GM12878 (cell line): ENCODE data around the gene GRIA4. TPM values are rescaled to one million over a fixed set of nuclear protein-coding genes. Genes with fewer than 3 reads are reported as not detected.

Source experiments
- ATAC-seq: fragments of 200-7000 bp; cut with Tn5 transposase; 3 replicates; pipeline ENCODE4 v1.9.1; 2020; ENCODE audit warnings: mild to moderate bottlenecking, moderate library complexity
- BruUV-seq: library from RNA; stranded (reverse); fragments of 400-500 nt; replicated peaks from 2 replicates; lab custom pipeline; 2021; lab: Mats Ljungman, UMichigan
- CTCF ChIA-PET: fragments of 300-600 bp; sonication (Branson Sonifier 250); formaldehyde crosslinking; extraction: SDS; loops from one replicate; lab custom pipeline; 2021; ENCODE audit warnings: inconsistent platforms; lab: Yijun Ruan, JAX
- POLR2A ChIA-PET: fragments of 350-600 bp; formaldehyde crosslinking; extraction: SDS; loops from one replicate; lab custom pipeline; 2021; ENCODE audit warnings: inconsistent platforms; lab: Charles Lee
- RAD21 ChIA-PET: fragments of 300-600 bp; sonication (Branson Sonifier 250); formaldehyde crosslinking; loops from one replicate; lab custom pipeline; 2023; ENCODE audit warnings: antibody characterized with exemption; ENCODE audit not compliant: unreplicated experiment; lab: Charles Lee
- SMC1A ChIA-PET: fragments of 300-600 bp; sonication (Branson Sonifier 250); formaldehyde crosslinking; loops from one replicate; lab custom pipeline; 2023; ENCODE audit not compliant: unreplicated experiment, uncharacterized antibody; lab: Charles Lee
- DNase-seq: peaks from one replicate; pipeline ENCODE4 v3.0.0-alpha.2; 2011; ENCODE audit warnings: low read depth, low spot score
- FAIRE-seq: peaks from 3 replicates; lab custom pipeline; 2011; peaks lifted over from hg19 to GRCh38; lab: Jason Lieb, UNC
- H2AFZ ChIP-seq: 2 replicates; pipeline ENCODE4 v1.6.0; 2011; ENCODE audit warnings: low read depth, low read length, control low read depth; ENCODE audit not compliant: control insufficient read depth
- H3K27ac ChIP-seq: 2 replicates; pipeline ENCODE4 v1.5.1; 2011; ENCODE audit warnings: control low read depth; ENCODE audit not compliant: control insufficient read depth, insufficient read depth
- H3K27me3 ChIP-seq, 2 experiments: replicated peaks in 1 of 2; 2 replicates each; pipeline versions ENCODE4 v1.6.0 to v1.6.1; 2011; ENCODE audit warnings: low read length in 1 of 2; ENCODE audit not compliant: control insufficient read depth in 2 of 2, insufficient read depth in 2 of 2
- H3K36me3 ChIP-seq, 2 experiments: 2 replicates each; pipeline ENCODE4 v1.5.1; 2011; ENCODE audit warnings: low read length in 1 of 2; ENCODE audit not compliant: control insufficient read depth in 2 of 2, insufficient read depth in 2 of 2
- H3K4me1 ChIP-seq: 2 replicates; pipeline ENCODE4 v1.6.1; 2011; ENCODE audit warnings: mild to moderate bottlenecking, low read length, moderate library complexity, mixed read lengths; ENCODE audit not compliant: control insufficient read depth, insufficient read depth
- H3K4me2 ChIP-seq: 2 replicates; pipeline ENCODE4 v1.6.0; 2011; ENCODE audit warnings: control low read depth; ENCODE audit not compliant: control insufficient read depth, insufficient read depth
- H3K4me3 ChIP-seq: fragments of 200-600 bp; sonication (generic); 2 replicates; pipeline ENCODE4 v1.5.1; 2016
- H3K79me2 ChIP-seq: 2 replicates; pipeline ENCODE4 v1.6.0; 2011; ENCODE audit warnings: low read length; ENCODE audit not compliant: control insufficient read depth, insufficient read depth
- H3K9ac ChIP-seq: 2 replicates; pipeline ENCODE4 v1.8.0; 2011; ENCODE audit warnings: low read length, control low read depth, mixed read lengths; ENCODE audit not compliant: control insufficient read depth, insufficient read depth
- H3K9me3 ChIP-seq: replicated peaks from 3 replicates; pipeline ENCODE4 v1.5.1; 2011; ENCODE audit warnings: mild to moderate bottlenecking, low read length; ENCODE audit not compliant: control insufficient read depth, insufficient read depth
- H4K20me1 ChIP-seq: 2 replicates; pipeline ENCODE4 v1.6.0; 2011; ENCODE audit not compliant: control insufficient read depth, insufficient read depth
- CHD2 ChIP-seq: IDR thresholded peaks from 2 replicates; pipeline ENCODE4 v1.6.1; 2011; ENCODE audit warnings: low read depth, low read length, improper control_type of control experiment, borderline replicate concordance
- MTA2 ChIP-seq: fragments of 450-650 bp; IDR thresholded peaks from 2 replicates; pipeline ENCODE4 v1.6.1; 2016; ENCODE audit warnings: low read depth, mild to moderate bottlenecking, moderate library complexity
- SPI1 ChIP-seq: IDR thresholded peaks from 2 replicates; pipeline ENCODE4 v1.6.1; 2011; ENCODE audit warnings: low read depth, mild to moderate bottlenecking, low read length, moderate library complexity, borderline replicate concordance; ENCODE audit not compliant: insufficient read depth
- ZZZ3 ChIP-seq: IDR thresholded peaks from 2 replicates; pipeline ENCODE4 v1.6.1; 2011; ENCODE audit warnings: low read depth; ENCODE audit not compliant: control insufficient read depth, insufficient read length
- WGBS: methylation state at CpG from one replicate; pipeline ENCODE4 v1.1.6; 2016; ENCODE audit warnings: low lambda C conversion rate; ENCODE audit not compliant: insufficient replicate concordance, insufficient coverage; ENCODE audit errors: missing lambda C conversion rate; 5-methylcytosine and 5-hydroxymethylcytosine counted together
- in situ Hi-C: fragments of 300-500 bp; cut with MboI; formaldehyde crosslinking; loops from 9 replicates; pipeline ENCODE4 v1.14.3; 2018; ENCODE audit warnings: mixed read lengths
- intact Hi-C: fragments of 100-400 bp; cut with micrococcal nuclease; formaldehyde crosslinking; loops from one replicate; pipeline ENCODE4 v1.14.2; 2022; ENCODE audit not compliant: unreplicated experiment
- polyA plus RNA-seq, 11 experiments: library from polyadenylated mRNA; depleted of rRNA in 4 of 11; unstranded in 6 of 11; stranded (reverse) in 5 of 11; fragments of >200 nt; fragmentation: Nextera tagmentation in 4 of 11; fragmentation: Illumina TruSeq in 1 of 11; extraction: Ambion mirVana in 4 of 11; extraction: Trizol in 1 of 11; gene quantifications; 1 replicate in 1 of 11; 2 replicates in 10 of 11; pipeline versions ENCODE4 v1.2.1 to v1.2.3, GENCODE V29; 2011 to 2016; ENCODE audit warnings: inconsistent platforms in 2 of 11, missing spikeins in 2 of 11, low read depth in 1 of 11
- total RNA-seq, 4 experiments: library from RNA; depleted of rRNA in 3 of 4; stranded (reverse); fragments of >200 nt in 3 of 4; fragmentation: Illumina TruSeq in 1 of 4; extraction: Trizol in 1 of 4; gene quantifications; 2 replicates each; pipeline versions ENCODE4 v1.2.1 to v1.2.3, GENCODE V29; 2013 to 2021
- TF ChIP-seq, protein P1 (sequence below): fragments of 450-650 bp; IDR thresholded peaks from 2 replicates; pipeline ENCODE4 v1.6.1; 2018; ENCODE audit warnings: borderline replicate concordance, mild to moderate bottlenecking; ENCODE audit not compliant: partially characterized antibody

The GRIA4 gene
- total and polyA plus RNA-seq, 10 of the 15 experiments (the other 5 are each of a cell fraction or from before 2014, with no cell fraction given): 0.04 TPM; not detected in 9

DNA sequence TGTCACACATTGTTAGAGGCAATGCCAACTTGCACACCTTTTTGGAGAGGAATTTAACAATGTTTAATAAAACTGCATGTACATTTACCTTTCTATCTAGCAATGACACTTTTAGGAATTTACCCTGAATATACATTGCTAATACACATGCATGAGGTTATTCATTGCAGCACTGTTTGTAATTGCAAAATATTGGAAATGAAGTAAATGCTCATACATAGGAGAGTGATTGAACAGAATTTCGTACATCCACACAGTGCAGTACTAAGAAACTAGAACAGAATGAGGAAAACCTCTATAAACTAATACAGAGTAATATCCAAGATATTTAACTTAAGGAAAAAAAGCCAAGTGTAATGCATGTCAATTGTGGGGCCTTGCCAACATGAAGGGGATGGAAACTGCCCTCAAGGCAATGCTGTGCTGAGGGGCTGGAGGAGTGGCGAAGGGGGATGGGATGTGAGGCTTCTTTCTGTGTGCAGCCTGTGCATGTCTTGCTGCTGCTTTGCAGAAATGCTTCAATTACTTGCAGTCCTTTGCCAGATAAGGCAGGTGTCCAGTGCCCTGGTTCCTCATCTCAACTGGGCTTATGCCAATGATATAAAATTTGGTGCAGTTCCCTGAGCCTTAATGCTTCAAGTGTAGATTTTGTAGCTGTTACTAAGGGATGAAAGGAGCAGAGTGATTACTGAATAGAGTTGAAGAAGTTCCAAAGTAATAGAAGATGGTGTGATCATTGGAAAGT, 96.1 kb downstream of the GRIA4 start:
- BruUV-seq: no TSS peak
- ChIA-PET POLR2A (no interaction called here), CTCF (no interaction called here), RAD21 (no interaction called here), SMC1A (no interaction called here)
- Histone ChIP-seq H2AFZ (no peak overlapping the region), H3K79me2 (no peaks in the 10 kb centered on the region), H4K20me1 (no peaks in the 10 kb centered on the region), H3K36me3 (no peaks in the 10 kb centered on the region), H3K4me2 (no peak overlapping the region), H3K27me3 (no peaks in the 10 kb centered on the region), H3K4me1 (no peaks in the 10 kb centered on the region), H3K27ac (no peak overlapping the region), H3K9ac (no peak overlapping the region), H3K9me3 (no peaks in the 10 kb centered on the region), H3K4me3 (no peak overlapping the region)
- ATAC-seq: no peak
- intact Hi-C loops (no loop called here), in situ Hi-C loops (no loop called here)
- DNase-seq: no peak
- TF ChIP-seq, protein P1, sequence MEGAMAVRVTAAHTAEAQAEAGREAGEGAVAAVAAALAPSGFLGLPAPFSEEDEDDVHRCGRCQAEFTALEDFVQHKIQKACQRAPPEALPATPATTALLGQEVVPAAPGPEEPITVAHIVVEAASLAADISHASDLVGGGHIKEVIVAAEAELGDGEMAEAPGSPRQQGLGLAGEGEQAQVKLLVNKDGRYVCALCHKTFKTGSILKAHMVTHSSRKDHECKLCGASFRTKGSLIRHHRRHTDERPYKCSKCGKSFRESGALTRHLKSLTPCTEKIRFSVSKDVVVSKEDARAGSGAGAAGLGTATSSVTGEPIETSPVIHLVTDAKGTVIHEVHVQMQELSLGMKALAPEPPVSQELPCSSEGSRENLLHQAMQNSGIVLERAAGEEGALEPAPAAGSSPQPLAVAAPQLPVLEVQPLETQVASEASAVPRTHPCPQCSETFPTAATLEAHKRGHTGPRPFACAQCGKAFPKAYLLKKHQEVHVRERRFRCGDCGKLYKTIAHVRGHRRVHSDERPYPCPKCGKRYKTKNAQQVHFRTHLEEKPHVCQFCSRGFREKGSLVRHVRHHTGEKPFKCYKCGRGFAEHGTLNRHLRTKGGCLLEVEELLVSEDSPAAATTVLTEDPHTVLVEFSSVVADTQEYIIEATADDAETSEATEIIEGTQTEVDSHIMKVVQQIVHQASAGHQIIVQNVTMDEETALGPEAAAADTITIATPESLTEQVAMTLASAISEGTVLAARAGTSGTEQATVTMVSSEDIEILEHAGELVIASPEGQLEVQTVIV: no peak
- TF ChIP-seq ZZZ3 (no peak), CHD2 (no peak), MTA2 (no peak), SPI1 (no peak)
- 6% methylated on average over 2 of the region's 2 CpGs for WGBS
- no peak for FAIRE-seq
